Endometrial microvascular endothelial cells (primary cell): ENCODE results near the gene BMP10. TPM values are rescaled to one million over a fixed set of nuclear protein-coding genes. Genes with fewer than 3 reads are reported as not detected.

ENCODE experiments used
- in situ Hi-C: cut with HindIII; loops from 2 replicates; pipeline ENCODE4 v1.10.0; 2017; ENCODE audit warnings: low sequenced_read_pairs, low pct_unique_long_range_greater_than_20kb; ENCODE audit errors: inconsistent ontology term
- total RNA-seq: library from RNA; depleted of rRNA; stranded (reverse); fragments of >200 nt; gene quantifications from one replicate; pipeline ENCODE4 v1.2.3, GENCODE V29; 2015; ENCODE audit errors: inconsistent ontology term

BMP10 gene
- not detected for total RNA-seq

DNA sequence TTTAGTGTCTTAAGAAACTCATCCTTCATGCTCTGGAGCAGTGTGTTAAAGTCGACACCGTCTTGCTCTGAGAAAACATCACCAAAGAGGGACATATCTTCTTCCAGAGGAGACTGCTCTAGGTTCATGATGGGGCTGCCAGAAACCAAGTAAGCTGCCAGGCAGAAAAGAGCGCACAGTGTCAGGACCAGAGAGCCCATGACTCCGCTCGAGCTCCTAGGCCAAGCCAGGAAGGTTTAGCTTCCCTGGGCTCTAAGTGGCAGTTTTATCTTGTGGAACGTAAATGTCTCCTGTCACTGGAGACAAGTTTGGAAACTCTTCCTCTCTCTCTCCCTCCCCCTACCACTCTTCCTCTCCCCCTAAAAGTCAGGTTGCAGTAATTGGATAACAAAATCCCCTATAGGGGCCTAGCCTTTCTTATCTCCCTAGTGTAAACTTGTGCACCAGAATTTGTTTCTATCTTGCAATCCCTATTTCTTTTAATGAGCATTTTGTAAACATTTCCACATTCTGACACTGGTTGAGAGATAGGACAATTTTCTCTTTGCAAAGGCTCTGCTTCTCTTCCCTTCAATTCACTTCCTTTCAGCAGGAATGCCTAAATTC, at the start of gene BMP10:
TSS of gene BMP10 (minus strand) at position 239 of the 606 bp plus-strand sequence. CDS start at position 200, 39 bp downstream.
- in situ Hi-C loops = no loop called here

DNA sequence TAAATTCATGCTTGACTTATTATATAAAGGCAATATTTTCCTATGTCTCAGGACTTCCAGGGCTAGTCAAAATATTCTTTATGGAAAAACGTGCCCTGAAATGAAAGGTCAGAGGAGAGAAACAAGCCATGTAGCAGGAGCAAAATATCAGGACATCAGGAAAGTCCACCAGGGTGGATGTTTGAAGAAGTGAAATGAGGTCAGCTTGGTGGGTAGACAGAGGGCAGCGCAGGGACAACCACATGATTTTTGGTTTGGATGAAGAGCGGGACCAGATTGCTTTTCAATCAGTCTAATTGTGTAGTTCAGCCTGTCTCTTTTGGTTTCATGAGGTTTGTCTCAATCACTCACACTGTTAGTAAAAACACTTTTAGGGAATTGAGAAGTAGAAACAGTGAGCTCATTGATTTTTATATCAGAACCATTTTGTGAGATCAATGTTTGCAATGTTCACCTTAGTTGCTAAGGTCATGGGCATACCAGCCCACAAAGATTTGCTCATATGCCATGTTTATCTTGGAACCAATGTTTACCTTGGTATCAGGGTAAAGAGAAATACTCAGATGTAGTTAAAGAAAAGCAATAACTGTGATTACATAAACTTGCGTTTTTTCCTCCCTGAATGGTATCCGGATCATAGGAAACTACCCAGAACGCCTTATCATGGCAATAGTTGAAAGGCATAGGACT, 49.4 kb upstream of the BMP10 start:
- in situ Hi-C loops = no loop called here

DNA sequence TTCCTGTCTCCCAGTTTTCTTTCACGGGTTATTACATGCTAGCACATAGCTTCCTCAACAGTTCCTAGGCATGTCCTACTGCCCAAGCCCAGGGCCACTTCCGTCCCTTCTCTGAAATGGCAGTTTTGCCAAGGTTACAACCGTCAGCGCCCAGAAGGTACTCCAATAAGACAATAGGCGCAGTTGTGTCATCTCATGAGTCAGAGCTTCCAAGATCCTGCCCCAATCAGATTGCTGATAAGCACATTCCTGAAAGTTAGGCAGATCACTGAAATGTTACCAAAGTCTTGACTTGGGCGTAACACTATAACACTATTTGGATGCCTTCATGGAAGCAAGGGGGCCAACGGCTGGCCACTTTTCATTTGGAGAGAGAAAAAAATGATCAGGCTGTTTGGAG, 47.3 kb upstream of the BMP10 start:
- in situ Hi-C loops = no loop called here

DNA sequence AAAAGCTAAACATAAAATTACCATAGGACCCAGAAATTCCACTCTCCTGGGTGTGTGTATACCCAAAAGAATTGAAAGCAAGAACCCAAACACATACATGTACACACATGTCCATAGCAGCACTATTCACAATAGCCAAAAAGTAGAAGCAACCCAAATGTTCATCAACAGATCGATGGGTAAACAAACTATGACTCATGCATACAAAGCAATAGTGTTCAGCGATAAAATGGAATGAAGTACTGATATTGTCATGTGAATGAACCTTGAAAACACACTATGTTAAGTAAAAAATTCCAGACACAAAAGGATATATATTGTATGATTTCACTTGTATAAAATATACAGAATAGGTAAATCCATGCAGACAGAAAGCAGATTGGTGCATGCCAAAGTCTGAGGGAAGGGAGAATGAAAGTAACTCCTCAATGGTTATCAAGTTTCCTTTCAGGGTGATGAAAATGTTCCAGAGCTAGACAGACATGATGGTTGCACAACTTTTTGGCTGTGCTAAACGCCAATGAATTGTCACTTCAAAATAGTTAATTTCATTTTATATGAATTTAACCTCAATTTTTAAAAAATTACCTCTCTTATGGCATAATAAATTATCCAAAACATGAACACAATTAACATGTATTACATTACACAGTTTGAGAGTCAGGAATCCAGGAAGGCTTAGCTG, 46.0 kb upstream of the BMP10 start:
- in situ Hi-C loops = no loop called here

DNA sequence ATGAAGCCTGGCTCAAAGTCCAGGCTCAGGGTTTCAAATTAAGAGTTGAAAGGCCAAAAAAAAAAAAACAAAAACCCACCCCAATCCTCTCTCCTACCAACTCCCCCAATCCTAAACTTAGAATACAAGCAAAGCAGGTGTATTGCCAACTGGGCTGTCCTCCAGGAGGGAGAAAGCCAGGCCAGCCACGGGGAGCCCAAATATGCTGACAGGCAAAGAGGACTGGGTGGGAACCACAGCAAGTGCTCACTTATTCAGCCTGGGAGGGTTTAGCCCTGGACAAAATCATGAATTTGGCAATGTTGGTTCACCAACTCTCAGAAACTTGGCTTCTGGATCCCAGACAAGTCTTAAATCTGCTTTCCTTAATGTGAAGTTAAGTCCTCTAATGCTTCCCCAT, 45.0 kb upstream of the BMP10 start:
- in situ Hi-C loops = no loop called here

- in situ Hi-C loops = no loop called here
Observed at GRCh38 chr2:68915393-68915792, 44.2 kb upstream of the BMP10 start.

DNA sequence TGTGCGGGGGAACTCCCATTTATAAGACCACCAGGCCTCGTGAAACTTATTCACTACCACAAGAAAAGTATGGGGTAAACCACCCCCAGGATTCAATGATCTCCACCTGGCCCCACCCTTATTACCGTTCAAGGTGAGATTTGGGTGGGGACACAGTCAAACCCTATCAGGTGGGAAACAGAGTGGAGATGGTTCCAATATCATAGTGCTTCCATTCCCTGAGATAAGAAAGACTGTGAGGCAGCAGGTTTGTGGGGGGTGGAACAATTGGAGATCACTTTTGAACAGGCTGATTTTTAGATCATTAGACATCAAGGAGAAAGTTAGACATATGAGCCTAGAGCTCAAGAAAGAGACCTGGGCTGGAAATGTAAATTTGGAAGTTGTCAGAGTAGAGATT, 42.2 kb upstream of the BMP10 start:
- in situ Hi-C loops = no loop called here

- in situ Hi-C loops = no loop called here
Observed at GRCh38 chr2:68912732-68913131, 41.5 kb upstream of the BMP10 start.

- in situ Hi-C loops = no loop called here
Observed at GRCh38 chr2:68912111-68912510, 40.9 kb upstream of the BMP10 start.

DNA sequence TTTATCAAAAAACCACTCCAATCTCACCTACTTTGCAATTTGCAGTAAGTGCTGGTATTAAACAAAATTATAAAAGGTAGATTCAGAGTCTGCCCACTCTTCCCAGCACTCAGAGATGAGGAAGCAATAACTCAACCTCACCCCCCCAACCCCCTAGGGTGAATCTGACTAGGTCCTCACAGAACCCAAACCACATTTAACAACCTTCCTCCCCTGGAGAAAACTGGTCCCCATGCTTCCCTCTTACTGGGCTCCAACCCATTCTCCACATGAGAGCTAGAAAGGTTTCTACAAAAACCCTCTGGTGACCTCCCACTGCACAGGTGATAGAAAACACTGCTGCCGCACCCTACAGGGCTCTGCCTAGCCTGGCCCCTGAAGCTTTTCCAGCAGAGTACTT, 40.5 kb upstream of the BMP10 start:
- in situ Hi-C loops = no loop called here

- in situ Hi-C loops = no loop called here
Observed at GRCh38 chr2:68911246-68911645, 40.0 kb upstream of the BMP10 start.

DNA sequence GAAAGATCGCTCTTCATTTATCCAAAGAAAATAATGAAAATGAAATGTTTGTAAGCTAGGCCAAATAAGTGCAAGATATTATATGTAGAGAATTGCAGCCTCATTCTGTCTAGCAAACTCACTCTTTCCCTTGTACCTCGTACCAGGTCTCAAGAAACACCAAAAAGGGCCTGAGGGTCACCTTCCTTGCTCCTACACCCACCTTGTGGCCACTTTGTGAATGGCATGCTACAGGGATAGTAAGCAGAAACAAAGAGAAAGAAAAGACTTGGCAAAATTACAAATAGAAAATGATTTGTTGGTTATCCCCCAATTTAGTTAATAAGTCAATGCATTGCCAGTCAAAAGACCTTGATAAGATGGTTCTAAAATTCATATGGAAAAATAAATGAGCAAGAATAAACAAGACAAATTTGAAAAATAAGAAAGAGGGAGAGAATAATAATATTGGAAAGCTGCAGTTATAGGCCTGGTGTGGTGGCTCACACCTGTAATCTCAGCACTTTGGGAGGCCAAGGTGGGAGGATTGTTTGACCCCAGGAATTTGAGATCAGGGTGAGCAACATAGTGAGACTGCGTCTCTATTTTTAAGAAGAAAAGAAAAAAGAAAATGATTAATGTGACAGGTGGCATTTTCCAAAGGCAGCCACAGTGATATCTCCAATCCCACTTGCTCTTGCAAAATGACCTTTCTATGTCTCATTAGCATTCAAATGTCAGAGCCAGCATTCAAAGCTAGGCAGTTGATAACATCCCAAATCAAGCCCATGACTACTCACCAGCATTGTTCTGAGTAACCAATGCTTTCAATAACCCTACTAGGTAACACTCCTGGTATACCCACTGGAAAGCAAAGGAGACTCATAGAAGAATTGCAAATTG, 38.8 kb upstream of the BMP10 start:
- in situ Hi-C loops = no loop called here

DNA sequence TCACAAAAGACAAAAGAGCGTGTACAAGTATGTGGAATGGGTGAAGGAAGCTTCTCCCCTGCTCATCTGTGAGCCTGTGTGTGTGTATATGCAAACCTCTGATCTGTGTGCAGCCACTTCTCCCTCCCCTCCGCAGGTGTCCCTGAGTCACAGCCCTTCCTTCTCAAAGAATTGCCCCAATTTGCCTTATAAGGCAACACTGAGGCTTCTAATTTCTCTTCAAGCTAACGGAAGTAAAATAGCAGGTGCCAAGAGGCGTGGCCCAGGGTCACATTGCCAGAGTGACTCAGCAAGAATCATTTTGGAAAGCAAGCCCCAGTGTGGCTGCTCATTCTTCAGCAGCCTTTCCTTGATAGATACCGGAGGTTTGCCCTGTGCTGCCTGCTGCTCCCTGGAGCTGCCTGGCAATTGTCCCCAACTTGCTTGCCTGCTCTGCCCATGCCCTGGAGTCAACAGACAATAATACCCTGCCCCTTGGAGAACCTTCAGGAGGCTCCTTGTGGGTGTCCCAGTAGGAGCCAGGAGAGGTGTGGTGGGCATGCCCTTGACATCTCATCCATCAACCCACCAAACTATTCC, 37.3 kb upstream of the BMP10 start:
- in situ Hi-C loops = no loop called here

- in situ Hi-C loops = no loop called here
Observed at GRCh38 chr2:68907920-68908253, 36.7 kb upstream of the BMP10 start.

DNA sequence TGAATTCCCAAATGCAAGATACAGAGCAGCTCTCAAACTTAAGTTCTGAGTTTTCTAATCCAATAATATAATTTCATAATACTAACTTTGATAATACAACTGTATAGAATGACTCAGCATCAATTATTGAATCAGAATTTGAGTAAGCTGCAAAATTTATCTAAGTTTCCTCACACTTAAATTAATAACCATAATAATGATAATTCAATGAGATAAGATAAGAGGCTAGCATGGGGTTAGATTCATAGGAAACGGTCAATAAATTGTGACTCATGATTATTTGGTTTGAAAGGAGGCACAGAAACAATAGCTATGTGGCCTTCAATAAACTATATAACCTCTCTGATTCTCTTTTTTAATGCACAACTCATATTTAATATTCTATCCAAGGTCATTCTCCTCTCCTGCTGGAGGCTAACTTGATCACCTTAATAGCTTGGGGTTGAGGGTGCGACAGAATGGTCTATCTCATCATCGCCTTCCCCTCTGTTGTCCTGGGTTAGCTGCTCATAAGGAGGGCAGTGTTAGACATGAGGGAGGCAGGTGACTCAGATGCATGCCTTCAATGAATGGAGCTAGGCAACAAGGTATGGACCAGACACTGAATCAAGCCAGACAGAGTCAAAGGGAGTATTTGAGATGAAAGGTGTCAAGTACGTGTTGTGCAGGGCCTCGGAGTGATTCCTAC, 36.2 kb upstream of the BMP10 start:
- in situ Hi-C loops = no loop called here

DNA sequence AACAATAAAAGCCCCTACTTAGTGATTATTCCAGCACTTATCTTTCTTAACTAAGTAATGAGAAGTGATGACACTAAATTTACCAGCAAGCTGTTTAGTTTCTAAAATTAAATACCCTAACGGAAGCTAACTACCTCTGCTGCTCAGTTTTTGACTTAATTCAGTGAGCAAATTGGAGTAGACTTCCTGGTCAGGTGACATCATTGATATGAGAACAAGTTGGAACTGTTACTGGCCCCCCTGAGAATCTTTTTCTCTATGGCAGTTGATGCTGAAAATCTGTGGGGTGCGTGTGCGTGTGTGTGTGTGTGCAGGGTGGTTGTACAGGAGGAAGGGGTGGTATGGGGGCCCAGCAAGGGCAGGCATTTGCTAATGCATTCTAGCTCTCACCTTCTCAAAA, 35.5 kb upstream of the BMP10 start:
- in situ Hi-C loops = no loop called here

DNA sequence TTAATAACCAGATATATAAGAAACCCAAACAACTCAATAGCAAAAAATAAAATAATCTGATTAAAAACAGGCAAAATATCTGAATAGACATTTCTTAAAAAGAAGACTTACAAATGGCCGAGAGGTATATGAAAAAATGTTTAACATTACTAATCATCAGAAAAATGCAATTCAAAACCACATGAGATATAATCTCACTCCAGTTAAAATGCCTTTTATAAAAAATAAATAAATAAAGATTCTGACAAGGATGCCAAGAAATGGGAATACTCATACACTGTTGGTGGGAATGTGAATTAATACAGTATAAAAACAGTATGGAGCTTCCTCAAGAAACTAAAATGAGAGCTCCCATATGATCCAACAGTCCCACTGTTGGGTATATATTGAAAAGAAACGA, 33.9 kb upstream of the BMP10 start:
- in situ Hi-C loops = no loop called here

- in situ Hi-C loops = no loop called here
Observed at GRCh38 chr2:68901561-68901960, 30.4 kb upstream of the BMP10 start.

- in situ Hi-C loops = no loop called here
Observed at GRCh38 chr2:68901199-68901514, 30.0 kb upstream of the BMP10 start.
